ENCODE data around the gene TOB1.

DNA sequence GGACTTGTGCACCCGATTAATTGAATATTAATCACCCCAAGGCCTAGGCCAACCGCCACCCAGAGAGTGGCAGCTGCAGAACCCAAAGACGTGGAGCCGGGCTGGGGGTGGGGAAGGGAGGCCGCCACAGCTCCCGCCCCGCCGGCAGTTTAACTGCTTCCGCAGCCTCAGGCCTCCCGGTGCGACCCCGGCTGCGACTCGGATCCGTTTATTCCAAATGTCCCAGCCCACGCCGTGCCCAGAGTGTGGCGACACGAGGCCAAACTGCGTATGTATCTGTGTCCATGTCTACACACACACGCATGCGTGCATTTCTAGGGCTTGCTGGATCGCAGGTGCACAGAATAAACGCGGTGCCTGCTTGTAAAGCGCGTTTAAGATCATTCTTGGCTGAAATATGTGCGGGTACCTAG, 802 bp upstream of the TOB1 start:
- TF ChIP-seq, protein P1, sequence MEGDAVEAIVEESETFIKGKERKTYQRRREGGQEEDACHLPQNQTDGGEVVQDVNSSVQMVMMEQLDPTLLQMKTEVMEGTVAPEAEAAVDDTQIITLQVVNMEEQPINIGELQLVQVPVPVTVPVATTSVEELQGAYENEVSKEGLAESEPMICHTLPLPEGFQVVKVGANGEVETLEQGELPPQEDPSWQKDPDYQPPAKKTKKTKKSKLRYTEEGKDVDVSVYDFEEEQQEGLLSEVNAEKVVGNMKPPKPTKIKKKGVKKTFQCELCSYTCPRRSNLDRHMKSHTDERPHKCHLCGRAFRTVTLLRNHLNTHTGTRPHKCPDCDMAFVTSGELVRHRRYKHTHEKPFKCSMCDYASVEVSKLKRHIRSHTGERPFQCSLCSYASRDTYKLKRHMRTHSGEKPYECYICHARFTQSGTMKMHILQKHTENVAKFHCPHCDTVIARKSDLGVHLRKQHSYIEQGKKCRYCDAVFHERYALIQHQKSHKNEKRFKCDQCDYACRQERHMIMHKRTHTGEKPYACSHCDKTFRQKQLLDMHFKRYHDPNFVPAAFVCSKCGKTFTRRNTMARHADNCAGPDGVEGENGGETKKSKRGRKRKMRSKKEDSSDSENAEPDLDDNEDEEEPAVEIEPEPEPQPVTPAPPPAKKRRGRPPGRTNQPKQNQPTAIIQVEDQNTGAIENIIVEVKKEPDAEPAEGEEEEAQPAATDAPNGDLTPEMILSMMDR (conservative IDR thresholded peaks at IDR 0.05; ENCODE audit: low read depth, low read length): no peak
- TF ChIP-seq EZH2 (IDR thresholded peaks at IDR 0.05; ENCODE audit: borderline replicate concordance, low read depth, low read length, poor library complexity, severe bottlenecking): no peak

All from A673 (cell line).